Measurements from ENCODE around the gene USF2. TPM values are rescaled to one million over a fixed set of nuclear protein-coding genes. Genes with fewer than 3 reads are reported as not detected.

Gene USF2
- total and polyA plus RNA-seq, 2 donors (not counting 1 experiment from before 2014, with no cell fraction given) = 318 to 377 TPM

GRCh38 chr19:35267353-35267817 lies 1.4 kb upstream of the USF2 start:
- peak overlapping the region; percentile 91 for H3K4me3 Mint-ChIP-seq
- under 1% methylated on average over 35 of the region's 40 CpGs for WGBS (ENCODE audit: insufficient coverage)
- DNase-seq = no peak
- H3K36me3 ChIP-seq (replicated peaks in 1 of 2; ENCODE audit: control extremely low read depth in 1 of 2, control insufficient read depth in 1 of 2, extremely low read depth in 1 of 2, insufficient read depth in 2 of 2, low read length in 1 of 2) = peaks cover 0 to 27% of the 10 kb centered on the region in 2 experiments
- H3K27me3 Mint-ChIP-seq = no peaks in the 10 kb centered on the region
- ChIA-PET CTCF (interaction anchor here (1.0 to 1.3 kb wide), 3 partner anchors 126 to 201 kb away, joined by 3 to 4 read pairs (median 3); no protein-coding TSS in a partner anchor), POLR2A (interaction anchor here (0.6 to 1.2 kb wide), 3 partner anchors 9 to 873 kb away, joined by 3 read pairs; partner anchors contain the start of gene CAPNS1)
- H3K27ac Mint-ChIP-seq = peak overlapping the region; percentile 95
- H2AFZ ChIP-seq (ENCODE audit: insufficient read depth, low read depth, low read length, poor library complexity, severe bottlenecking) = peak overlapping the region; percentile 80
- H4K20me1 ChIP-seq (ENCODE audit: control insufficient read depth, insufficient read depth, low read length, poor library complexity, severe bottlenecking) = peaks cover 37% of the 10 kb centered on the region
- H3K4me2 ChIP-seq (replicated peaks; ENCODE audit: low read depth, low read length, poor library complexity, severe bottlenecking) = peak overlapping the region; percentile 95
- peak overlapping the region; percentile 91 for H3K9ac ChIP-seq (ENCODE audit: low read length)
- no peaks in the 10 kb centered on the region for H3K9me3 ChIP-seq (ENCODE audit: control extremely low read depth in 1 of 3, control insufficient read depth in 2 of 3, insufficient read depth in 1 of 3, low read length in 2 of 3)
- peaks cover 58% of the 10 kb centered on the region for H3K4me1 Mint-ChIP-seq
- H3K4me3 ChIP-seq (ENCODE audit: control extremely low read depth in 1 of 5, extremely low read depth in 1 of 5, insufficient read depth in 1 of 5, low read depth in 2 of 5, low read length in 4 of 5) = peak overlapping the region; percentile 68 to 97 (median 77)
- intact Hi-C loops (cut with micrococcal nuclease) = loop anchor here (1.0 to 5.0 kb wide), 2 partner anchors 126 to 200 kb away; no protein-coding TSS in a partner anchor
- no peak for ATAC-seq (ENCODE audit: low read depth)
- no peaks in the 10 kb centered on the region for H3K9me3 Mint-ChIP-seq (ENCODE audit: insufficient read depth)
- no peaks in the 10 kb centered on the region for H3K27me3 ChIP-seq (replicated peaks in 1 of 4; ENCODE audit: control extremely low read depth in 1 of 4, control insufficient read depth in 3 of 4, insufficient read depth in 4 of 4, low read length in 3 of 4)
- peaks cover 40% of the 10 kb centered on the region for H3K79me2 ChIP-seq (ENCODE audit: control insufficient read depth, insufficient read depth, low read length)
- peaks cover 43 to 64% of the 10 kb centered on the region in 2 donors for H3K4me1 ChIP-seq (ENCODE audit: control insufficient read depth in 2 of 2, insufficient read depth in 2 of 2, low read length in 2 of 2)
- peak overlapping the region; percentile 60 to 88 for H3K27ac ChIP-seq (ENCODE audit: low read length in 2 of 2)
- no peak for TF ChIP-seq EZH2 (IDR thresholded peaks at IDR 0.05; ENCODE audit: borderline replicate concordance, insufficient read depth, low read depth, low read length, poor library complexity, severe bottlenecking)
- no peak for TF ChIP-seq CTCF (IDR thresholded peaks at IDR 0.05)

All from B cell (primary cell).